ENCODE data around the gene HAGHL.
A peak's percentile ranks its signal among the peaks of the same experiment; 100 is the strongest.
"Not testable (repeated sequence)": the region's sequence is repeated elsewhere in the genome, so short reads cannot be mapped to it uniquely, and the experiment has no call there.

HAGHL gene

GRCh38 chr16:734981-735881 lies 8.3 kb downstream of the HAGHL start:
- DNase-seq (ENCODE audit: low spot score): no peak

DNA sequence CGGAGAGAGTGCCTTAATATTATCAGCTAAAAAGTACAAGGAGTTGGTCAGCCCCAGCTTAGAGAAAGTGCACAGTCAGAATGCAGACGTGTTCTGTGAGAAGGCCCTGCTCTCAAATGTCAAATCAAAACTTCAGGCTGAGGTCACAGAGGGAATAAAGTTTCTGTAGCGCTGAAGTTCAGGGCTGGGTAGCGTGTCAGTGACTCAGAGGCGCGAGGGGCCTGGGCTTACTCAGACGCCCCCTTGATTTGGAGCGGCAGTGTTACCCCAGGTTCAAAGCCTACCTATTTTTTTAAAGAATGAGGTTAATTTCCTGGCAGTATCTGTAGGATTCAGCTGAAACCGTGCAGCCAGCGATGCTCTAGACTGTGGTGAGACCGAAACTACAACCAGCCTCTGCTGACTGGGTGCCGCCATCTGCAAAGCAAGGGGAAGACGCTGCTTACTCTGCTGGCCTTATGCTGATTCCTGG lies 9.1 kb downstream of the HAGHL start:
- no peak for DNase-seq (ENCODE audit: low spot score)

DNA sequence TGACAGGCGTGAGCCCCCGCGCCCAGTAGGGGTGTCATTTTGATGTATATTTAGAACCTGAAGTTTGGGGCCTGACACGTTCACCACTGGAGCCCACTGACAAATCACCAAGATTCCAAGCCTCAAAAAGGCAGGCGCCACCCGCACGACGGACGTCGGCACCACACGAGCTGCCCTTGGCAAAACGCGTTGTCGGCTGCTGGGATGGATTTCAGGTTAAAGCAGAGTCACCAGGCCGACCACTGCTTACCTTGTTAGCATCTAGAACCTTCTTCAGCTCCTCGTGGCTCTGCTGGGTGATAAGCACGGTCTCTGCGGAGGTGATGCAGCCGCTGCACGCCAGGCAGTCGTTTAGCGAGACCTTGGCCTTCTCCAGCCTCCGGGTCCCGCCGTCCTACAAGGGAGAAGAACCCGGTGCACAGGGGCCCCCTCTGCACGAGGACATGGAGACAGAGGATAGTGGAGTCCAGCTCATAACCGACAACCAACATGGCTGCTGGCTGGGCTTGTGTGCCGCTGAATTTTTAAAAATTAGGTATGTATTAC lies 10.1 kb downstream of the HAGHL start:
- no peak for DNase-seq (ENCODE audit: low spot score)

DNA sequence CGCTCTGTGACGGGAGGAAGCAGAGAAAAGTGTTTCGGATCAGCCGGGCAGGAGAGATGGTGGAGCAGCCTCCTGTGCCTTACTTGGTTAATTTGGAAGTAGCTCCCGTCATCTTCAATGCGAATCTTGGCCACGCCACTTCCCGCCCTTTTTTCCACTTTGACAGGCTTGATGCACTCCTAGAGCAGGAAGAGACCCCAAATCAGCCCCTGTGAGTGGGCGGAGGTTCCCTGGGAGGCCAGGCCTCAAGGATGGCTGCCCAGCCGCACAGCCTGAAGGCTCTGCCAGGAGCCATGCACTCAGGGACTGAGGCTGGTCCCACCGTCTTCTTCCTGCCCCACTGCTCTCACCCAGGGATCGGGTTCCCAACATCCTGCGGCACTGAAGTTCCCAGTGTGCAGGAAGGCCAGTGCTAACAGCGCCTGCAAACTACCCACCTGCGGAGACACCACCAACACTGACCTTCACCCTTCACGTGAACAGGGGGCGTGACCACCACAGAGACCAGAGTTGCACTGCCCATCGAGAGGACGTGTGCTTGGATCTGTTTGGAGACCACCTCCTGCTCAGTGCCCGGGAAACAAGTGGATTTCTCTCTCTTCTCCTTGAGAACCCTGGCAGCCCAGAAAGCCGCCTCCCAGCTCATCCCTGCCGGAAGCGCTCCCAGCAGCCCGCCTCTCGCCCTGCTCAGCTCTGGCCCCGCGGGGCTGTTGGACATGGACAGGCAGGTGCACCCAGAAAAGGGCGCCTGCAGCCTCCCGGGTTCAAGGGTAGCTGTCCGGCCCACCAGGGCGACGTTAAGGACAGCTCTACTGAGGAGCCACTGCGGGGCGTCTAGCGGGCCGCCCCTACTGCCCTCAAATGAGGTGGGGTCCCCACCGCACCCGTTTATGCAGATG lies 12.9 kb downstream of the HAGHL start:
- DNase-seq (ENCODE audit: low spot score): no peak

DNA sequence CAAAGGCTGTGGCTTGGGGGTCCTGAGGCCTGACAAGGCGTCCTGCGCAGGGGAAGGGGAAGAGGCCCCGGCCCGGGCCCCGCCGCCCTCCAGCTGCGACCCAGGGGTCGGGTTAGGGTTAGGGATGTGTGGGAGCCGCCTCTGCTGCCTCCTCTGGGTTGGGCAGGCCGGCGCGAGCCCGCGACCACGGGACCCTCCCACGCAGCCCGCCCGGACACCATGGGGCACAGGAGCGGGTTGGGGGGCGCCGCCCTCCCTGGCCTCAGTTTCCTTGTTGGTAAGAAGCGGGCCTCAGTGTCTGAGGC lies 13.5 kb downstream of the HAGHL start:
- DNase-seq (ENCODE audit: low spot score): no peak

GRCh38 chr16:740764-741505 lies 14.0 kb downstream of the HAGHL start, which contains the start of gene CIAO3:
Gene CIAO3, minus strand, starts transcription at chr16:740997. Its CDS starts 12 bp downstream, at chr16:740985.
- peak; percentile 80 for DNase-seq (ENCODE audit: low spot score)

DNA sequence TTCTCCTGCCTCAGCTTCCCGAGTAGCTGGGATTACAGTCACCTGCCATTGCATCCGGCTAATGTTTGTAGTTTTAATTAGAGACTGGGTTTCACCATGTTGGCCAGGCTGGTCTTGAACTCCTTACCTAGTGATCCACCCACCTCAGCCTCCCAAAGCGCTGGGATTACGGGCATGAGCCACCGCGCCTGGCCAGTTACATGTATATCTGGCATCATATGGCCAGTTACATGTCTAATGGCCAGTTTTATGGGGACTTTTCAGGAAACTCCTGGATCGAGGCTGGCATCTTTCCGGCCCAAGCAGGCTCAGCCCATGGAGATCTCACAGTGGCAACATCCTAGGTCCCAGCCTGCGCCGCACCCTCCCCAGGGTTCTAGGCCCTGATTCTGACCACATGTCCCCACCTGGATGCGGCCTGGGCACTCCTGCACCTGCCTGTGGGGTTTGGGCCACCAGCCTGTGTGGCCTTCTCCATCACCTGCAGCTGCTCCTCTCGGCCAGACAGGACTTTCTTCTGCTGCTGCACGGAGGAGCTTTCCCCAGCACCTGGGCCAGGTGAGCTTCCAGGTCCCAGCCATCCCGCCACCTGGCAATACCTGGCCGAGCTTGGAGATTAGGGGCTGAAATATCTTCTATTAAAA lies 15.2 kb downstream of the HAGHL start:
- no peak for DNase-seq (ENCODE audit: low spot score)

- DNase-seq (ENCODE audit: low spot score): not testable (repeated sequence)
Observed at GRCh38 chr16:742894-743293, 16.0 kb downstream of the HAGHL start.

DNA sequence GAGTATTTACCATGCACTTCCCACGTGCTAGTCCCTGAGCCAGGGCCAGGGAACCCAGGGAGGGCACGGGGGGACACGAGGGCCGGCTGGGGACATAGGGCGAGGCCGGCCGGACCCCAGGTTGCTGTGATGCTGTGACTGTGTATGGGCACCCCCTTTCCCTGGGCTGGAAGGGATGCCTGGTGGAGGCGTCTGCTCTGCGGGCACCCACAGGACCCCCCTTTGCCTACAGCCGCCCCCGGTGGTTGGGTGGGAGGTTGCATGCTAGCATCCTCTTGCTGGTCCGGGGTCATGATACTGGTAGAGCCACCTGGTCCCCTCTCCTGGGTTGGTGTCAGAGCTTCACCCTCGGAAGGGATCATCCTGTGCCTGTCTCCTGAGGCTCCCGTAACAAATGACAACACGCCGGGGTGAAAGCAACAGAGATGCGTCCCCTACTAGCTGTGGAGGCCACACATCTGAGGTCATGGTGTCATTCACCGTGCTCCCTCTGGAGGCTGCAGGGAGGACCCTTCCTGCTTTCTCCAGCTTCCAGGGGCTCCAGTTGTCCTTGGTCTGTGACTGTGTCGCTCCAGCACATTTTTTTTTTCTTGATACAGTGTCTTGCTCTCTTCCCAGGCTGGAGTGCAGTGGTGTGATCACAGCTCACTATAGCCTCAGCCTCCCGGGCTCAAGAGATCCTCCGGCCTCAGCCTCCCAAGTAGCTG lies 17.0 kb downstream of the HAGHL start:
- no peak for DNase-seq (ENCODE audit: low spot score)

DNA sequence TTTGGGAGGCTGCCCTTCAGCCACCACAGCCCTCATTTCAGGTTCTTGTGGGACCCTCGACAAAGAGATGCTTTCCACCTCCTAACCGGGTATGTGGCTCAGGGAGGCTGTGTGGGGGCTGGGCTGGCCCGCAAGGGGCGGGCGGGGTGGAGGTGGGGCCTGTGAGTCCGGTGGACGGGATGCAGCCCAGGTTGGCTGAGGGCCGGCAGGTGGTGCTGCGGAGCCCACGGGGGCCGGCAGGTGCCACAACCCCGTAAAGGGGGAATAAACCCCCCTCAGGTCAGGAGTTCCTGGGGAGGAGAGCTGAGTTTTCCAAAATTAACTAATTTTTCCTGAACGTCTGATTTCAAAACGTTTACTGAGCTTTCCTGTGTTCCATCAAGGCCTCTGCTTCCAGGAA lies 18.8 kb downstream of the HAGHL start:
- no peak for DNase-seq (ENCODE audit: low spot score)

GRCh38 chr16:746637-747036 lies 19.7 kb downstream of the HAGHL start:
- no peak for DNase-seq (ENCODE audit: low spot score)

DNA sequence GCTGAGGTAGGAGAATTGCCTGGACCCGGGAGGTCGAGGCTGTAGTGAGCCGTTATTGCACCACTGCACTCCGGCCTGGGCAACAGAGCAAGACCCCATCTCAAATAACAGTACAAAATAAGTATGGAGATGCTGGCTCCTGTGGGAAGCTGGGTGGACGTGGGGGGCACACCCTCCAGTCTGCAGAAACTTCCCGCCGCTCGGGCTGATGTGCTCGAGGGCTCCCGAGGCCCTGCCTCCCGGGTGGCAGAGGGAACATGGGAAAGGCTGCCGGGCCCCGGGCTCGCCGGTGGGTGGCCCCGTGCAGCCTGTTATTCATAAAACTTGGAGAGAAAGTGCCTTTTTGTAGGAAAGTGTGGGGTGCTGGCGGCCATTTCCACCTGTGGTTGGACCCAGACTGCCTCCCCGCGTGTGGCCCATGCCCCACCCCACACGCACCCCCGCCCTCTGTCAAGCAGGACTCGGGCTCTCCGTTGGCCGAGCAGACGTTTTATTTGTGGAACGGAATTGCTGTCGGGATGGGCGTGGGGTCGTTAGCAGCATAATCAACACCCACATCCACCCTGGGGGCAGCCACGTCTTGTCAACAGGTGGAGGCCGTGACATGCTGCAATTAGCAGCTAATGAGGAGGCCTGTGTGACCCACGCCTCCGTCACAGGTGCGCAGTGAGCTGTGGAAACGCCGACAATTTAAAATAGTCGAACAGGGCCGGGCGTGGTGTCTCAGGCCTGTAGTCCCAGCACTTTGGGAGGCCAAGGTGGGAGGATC lies 21.3 kb downstream of the HAGHL start:
- no peak for DNase-seq (ENCODE audit: low spot score)

DNA sequence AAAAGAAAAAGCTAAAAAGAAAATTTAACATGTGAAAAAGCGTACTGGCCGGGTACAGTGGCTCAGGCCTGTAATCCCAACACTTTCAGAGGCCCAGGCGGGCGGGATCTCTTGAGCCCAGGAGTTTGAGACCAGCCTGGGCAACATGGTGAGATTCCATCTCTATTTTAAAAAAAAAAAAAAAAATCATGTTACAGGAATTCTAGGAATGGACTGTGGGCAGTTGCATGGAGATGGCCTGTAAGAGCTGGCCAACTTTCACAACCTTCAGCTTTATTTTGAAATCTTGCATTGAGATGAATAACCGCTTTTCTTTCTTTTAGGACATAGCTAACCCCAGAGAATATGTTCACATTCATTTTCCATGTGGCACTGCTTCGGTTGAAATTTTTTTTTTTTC lies 22.1 kb downstream of the HAGHL start:
- no peak for DNase-seq (ENCODE audit: low spot score)

DNA sequence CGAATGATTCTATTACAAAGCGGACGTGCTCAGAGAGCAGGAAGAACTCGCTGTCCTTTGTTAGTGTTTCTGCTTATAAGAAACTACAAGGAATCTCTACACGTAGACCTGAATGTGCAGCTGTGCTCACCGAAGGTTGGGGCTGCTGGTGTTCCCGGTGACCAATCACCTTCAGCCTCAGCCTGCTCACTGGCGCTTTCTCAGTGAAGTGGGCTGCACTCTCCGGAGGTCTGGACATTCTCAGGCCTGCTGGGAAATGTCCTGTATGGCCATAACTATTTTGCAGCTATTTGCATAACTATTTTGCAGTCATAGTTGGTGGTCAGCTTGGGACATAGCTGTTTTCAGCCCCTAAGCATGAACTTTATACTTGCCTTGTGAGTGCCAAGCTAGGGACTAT lies 23.6 kb downstream of the HAGHL start:
- no peak for DNase-seq (ENCODE audit: low spot score)

GRCh38 chr16:751152-752006 lies 24.5 kb downstream of the HAGHL start:
- no peak for DNase-seq (ENCODE audit: low spot score)

- DNase-seq (ENCODE audit: low spot score): peak; percentile 36
Observed at GRCh38 chr16:752007-752312, 25.1 kb downstream of the HAGHL start.

DNA sequence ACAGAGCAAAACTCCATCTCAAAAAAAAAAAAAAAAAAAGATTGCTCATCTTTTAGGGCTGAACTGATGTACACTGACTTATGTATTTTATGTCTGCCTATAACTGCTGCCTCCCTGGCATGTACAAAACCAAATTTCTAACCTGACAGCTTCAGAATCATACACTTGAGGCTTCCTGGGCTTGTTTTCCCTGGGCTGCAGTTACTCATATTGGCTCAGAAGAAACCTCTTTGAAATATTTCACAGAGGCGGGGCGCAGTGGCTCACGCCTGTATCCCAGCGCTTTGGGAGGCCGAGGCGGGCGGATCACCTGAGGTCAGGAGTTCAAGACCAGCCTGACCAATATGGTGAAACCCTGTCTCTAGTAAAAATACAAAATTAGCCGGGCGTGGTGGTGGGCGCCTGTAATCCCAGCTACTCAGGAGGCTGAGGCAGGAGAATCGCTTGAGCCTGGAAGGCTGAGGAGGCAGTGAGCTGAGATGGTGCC lies 27.3 kb downstream of the HAGHL start:
- DNase-seq (ENCODE audit: low spot score): not testable (repeated sequence)

GRCh38 chr16:754656-755055 lies 27.8 kb downstream of the HAGHL start:
- DNase-seq (ENCODE audit: low spot score): no peak

DNA sequence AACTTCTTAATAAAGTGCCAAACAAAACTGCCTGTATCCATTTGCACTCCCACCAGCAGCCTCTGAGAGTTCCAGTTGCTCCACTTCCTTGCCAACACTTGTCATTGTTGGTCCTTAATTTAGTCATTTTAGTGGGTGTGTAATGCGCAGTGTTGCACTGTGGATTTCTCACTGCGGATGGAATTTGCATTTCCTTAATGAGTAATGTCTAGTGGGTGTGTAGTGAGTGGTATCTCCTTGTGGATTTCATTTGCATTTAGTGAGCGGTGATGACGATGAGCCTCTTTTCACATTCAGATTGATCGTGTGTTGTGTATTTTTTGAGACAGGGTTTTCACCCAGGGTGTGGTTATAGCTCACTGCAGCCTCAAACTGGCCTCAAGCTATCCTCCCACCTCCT lies 29.5 kb downstream of the HAGHL start:
- no peak for DNase-seq (ENCODE audit: low spot score)
